Activated CD4-positive, alpha-beta T cell treated with anti-CD3 and anti-CD28 coated beads for 4 hours (primary cell): ENCODE measurements around the gene VN1R5.
"Not testable (repeated sequence)": the region's sequence is repeated elsewhere in the genome, so short reads cannot be mapped to it uniquely, and the experiment has no call there.

Experiments
- DNase-seq, 2 donors: peaks; one replicate each; pipeline ENCODE4 v3.0.0-alpha.2; 2020

VN1R5 gene

DNA sequence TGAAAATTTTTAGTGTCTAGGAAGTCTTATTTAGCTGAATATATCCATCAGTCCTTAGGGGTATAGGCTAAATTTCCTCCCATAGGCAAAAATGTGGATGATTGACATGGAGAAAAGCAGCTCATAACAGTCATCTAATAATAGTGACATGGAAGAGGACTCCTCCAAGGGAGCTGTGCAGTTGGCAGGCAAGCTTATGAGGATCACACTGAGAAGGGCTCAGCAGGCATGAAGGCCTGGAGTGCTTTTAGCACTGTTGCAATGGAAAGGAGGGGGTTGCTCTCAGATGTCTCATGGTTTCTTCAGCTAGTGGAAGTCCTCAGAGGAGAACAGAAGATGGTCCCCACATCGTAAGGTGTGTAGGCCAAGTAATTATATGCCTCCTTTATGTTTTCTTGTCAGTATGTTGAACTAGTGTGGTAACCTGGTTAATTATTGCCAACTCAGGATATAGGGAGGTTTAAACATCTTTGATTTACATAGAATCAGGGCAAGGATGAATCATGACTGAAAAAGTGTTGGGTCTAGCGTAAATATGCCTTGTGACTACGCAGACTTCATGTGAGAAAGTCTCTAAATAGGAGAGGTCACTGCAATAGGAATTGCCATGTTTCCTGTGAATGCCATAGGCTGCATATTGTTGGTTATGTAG lies 18.9 kb downstream of the VN1R5 start:
- DNase-seq = no peak

GRCh38 chr1:247277191-247277590 lies 21.3 kb downstream of the VN1R5 start:
- no peak for DNase-seq

DNA sequence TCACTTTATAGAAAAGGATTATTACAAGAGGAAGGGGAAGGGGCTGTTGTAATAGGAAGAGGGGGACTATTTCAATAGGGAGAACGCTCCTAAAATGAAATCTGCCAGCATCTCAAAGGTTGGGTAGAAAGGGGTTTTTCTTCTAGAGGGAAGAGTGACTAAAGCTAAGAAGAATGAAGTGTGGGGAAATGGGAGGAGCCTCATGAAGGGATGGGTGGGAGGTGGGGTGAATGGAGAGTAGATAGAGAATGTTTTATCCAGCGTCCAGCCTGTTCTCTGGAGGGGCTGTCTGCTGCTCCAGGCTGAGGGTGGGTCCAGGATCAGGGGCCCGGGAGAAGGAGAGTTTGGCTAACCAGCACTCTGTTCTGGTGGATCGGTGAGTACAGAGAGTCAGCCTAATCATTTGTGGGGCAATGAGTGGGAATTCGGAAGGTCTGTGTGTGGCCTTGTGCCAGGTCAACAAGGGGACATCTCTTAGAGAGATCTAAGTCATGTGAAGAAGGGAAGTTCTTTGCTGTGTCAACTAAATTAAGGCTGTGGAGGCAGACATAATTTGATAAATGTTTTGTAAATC lies 25.2 kb downstream of the VN1R5 start:
- no peak for DNase-seq

DNA sequence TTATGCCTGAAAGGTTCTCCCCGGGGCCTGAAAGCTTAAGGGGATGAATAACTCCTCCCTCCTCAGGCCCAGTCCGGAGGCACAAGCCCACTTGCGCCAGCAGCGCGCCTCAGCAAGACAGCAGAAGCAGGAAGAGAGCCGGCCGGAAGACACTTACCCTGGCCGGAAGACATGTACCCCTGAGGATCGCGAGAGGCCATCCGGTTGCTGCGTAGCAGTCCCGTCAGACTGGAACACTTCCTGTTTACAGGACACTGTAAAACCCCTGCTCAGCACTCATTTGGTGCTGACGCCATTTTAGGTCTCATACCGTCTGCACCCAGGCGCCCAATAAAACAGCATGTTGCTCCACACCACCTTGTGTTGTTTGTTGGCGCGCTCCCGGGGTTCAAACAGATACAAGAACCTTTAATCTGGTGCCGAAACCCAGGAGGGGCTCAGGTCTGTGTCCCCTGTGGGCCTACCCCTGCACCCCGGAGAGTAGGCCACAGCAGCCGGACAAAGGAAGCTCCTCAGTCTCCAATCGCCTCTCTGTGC lies 30.3 kb downstream of the VN1R5 start:
- DNase-seq = no peak

GRCh38 chr1:247287460-247287859 lies 31.6 kb downstream of the VN1R5 start:
- DNase-seq = no peak

DNA sequence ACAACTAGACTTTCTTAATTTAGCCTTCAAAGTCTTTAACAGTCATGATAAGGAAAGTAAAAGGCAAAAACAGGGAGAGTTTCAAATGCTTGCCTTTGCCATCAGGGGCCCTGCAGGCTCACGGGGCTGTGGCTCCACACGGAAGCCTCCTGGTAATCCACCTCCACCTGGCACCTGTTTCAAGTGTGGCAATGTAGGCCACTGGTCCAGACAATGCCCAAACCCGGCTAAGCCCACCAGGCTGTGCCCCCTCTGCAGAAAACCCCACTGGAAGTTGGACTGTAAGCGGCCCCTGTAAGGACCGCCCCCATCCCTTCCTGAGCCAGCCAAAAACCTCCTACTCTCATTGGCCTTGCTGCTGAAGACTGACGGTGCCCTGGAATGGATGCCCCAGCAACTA lies 32.5 kb downstream of the VN1R5 start:
- DNase-seq = no peak

DNA sequence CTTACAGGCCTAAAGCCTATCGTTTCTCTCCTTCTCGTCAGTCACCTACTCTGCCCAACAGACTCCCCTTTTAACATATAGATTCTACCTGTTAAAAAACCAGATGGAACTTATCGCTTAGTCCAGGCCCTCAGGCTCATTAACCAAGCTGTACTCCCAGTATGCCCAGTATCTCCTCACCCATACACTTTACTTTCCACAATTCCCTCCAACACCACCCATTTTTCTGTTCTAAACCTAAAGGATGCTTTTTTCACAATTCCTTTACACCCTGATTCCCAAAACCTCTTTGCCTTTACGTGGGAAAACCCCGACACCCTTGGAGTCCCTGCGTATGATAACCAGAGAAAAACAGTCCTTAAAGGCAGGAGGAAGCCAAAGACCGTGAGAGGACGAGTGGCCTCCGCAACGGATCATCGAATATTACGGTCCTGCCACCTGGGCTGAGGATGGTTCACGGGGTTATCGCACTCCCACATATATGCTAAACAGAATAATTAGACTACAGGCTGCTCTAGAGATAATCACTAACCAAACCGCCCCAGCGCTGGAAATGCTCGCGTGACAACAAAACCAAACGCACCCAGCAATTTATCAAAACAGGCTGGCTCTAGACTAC lies 33.5 kb downstream of the VN1R5 start:
- not testable (repeated sequence) for DNase-seq

DNA sequence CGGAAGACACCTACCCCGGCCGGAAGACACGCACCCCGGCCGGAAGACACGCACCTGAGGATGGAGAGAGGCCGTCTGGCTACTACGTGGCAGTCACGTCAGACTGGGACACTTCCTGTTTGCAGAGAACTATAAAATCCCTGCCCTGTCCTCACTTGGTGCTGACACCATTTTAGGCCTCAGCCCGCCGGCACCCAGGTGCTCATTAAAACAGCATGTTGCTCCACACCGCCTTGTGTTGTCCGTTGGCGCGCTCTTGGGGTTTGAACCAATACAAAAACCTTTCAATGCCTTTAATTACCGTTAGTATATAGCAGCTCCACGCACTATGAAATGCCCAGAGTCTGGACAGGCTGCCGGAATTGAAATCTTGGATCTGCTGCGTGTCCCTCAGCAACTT lies 34.7 kb downstream of the VN1R5 start:
- DNase-seq = no peak

DNA sequence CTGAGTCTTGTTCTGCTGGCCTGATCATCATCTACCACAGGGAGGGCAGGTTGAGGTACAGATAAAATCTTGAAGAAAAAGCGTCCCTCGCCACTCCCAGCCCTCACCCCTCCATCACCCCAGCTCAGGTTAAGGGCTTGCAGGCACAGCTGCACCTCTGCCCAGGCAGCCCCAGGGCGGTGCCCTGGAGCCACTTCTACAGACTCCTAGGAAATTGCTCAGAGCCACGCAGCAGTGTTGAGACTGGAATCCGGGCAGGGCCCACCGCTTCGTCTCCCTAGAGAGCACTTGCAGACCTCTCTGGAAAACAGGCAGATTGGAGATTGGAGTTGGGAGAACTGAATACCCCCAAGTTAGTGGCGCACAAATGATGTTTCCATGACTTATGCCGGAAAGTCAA lies 35.3 kb downstream of the VN1R5 start:
- DNase-seq = no peak

GRCh38 chr1:247291833-247292561 lies 36.1 kb downstream of the VN1R5 start:
- no peak for DNase-seq

GRCh38 chr1:247293047-247293446 lies 37.2 kb downstream of the VN1R5 start:
- DNase-seq = no peak

GRCh38 chr1:247294282-247294681 lies 38.4 kb downstream of the VN1R5 start:
- no peak for DNase-seq

DNA sequence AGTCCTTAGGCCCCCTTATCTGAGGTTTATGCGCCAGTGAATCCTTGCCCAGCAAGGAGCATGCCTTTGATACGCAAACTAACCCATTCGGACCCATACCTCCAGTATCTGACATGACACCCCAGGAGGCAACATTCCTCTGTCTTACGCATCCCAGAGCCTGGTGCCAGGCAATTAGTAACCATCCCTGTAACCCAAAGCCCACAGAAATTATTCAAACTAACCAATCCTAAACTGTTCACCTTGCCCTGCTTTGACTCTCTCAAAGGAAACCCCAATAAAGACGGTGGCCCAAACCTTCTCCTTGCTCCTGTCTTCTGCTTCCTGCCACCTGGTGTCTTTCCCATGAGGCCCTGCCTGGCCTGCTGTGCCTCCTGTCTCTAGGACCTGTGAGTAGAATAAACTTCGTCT lies 39.4 kb downstream of the VN1R5 start:
- no peak for DNase-seq

DNA sequence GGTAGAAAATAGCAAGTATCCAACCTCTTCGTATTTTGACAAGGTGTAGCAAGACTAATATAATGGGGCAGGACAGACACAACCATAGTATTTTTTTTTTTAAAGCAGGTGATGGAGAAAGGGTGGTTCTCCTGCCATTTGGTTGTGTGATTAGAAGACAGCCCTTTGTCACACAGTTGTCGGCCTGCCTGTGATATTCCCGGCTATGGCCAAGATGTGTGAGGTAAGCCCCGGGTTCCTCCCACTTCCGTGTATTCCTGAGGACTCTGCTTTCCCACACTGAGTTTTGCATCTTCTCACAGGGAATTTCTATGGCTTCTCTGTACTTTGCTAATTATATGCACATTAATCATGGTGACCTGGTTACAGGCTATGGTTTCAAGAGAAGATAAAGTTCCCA lies 39.9 kb downstream of the VN1R5 start:
- no peak for DNase-seq

GRCh38 chr1:247296599-247297180 lies 40.8 kb downstream of the VN1R5 start:
- DNase-seq = no peak

- DNase-seq = no peak
Measured at GRCh38 chr1:247297263-247298123, 41.6 kb downstream of the VN1R5 start.

GRCh38 chr1:247298124-247298481 lies 42.2 kb downstream of the VN1R5 start:
- no peak for DNase-seq

GRCh38 chr1:247298701-247299100 lies 42.8 kb downstream of the VN1R5 start:
- DNase-seq = no peak

GRCh38 chr1:247299723-247300381 lies 44.0 kb downstream of the VN1R5 start:
- DNase-seq = no peak

DNA sequence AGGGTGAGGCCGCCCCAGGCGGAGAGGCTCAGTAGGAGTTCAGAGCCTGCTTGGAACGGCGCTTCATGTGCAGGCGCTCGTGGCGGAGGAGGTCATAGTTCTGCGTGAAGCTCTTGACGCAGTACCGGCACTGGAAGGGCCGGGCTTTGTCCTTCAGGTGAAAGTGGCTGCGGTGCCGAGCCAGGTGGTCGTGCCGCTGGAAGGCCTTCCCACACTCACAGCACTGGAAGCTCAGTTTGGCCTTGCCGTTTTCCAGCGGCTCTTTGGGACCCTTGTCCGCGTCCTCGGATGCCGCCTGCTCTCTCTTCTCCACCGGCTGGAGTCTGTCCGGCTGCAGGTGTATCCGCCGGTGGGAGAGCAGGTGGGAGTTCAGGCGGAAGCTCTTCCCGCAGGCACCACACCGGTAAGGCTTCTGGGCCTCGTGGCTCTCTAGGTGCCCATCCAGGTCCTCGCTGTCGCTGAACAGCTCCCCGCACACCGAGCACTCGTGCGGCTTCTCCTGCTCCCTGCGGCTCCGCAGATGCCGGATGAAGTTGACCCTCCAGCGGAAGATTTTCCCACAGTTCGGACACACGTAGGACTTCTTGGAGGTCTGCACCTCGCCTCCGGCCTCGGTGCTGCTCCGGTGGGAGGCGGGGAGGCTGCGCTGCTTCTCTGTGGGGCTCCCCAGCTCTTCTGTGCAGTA lies 44.8 kb downstream of the VN1R5 start:
- DNase-seq = no peak

DNA sequence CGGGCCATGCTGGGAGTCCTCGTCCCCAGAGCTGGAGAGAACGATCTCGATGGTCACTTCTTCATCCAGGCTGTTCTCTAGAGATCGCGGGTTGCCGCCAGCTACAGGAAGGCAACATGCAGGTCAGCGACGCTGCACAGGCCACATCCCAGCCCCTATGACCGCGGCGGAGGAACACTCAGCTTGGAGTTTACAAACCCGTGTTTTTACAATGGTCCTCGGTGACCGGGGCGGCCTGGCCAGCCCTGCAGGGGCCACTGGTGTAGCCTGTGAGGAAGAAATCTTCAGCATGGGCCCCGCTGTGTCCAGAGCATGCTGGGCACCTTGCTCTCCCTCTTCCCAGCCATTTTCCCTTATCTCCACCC lies 45.3 kb downstream of the VN1R5 start:
- no peak for DNase-seq
